ENCODE measurements around the gene MMP1. TPM values are rescaled to one million over a fixed set of nuclear protein-coding genes. Genes with fewer than 3 reads are reported as not detected.

MMP1 gene
- 75.7 and 80.6 TPM in 2 replicates for total RNA-seq (2014; rRNA removed; shearing (Covaris generic))

DNA sequence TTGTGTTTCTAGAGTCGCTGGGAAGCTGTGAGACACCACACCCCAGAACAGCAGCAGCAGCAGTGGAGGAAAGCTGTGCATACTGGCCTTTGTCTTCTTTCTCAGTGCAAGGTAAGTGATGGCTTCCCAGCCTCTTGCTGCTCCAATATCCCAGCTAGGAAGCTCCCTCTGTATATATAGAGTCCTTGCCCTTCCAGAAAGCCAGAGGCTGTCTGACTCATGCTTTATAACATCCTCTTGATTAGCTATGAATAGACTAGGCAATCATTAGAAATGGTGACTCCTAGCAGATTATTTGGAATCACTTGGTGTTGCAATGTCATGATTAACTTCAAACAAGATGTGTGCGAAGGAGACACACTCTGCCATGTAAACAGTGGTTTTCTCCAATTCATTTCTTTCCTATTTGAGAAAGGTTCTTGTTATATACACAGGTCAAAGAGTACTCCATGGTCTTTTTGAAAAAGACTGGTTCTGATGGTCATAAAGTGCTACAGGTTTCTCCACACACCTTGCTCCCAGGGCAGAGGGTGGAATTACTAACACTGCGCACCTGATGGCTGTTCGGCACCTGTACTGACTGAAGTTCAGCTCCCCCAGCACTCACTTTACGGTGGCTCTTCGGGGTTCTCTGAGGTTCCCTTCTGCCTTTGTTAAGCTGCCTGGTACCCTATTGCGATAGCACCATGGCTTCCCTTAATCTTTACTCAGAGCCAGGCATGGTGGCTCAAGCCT is at the start of gene MMP1:
Gene MMP1, minus strand, starts transcription at position 149 of the 735 bp plus-strand sequence. Its CDS starts 68 bp downstream, at position 81.
- DNase-seq (ENCODE audit: low read depth), result peak; percentile 75

DNA sequence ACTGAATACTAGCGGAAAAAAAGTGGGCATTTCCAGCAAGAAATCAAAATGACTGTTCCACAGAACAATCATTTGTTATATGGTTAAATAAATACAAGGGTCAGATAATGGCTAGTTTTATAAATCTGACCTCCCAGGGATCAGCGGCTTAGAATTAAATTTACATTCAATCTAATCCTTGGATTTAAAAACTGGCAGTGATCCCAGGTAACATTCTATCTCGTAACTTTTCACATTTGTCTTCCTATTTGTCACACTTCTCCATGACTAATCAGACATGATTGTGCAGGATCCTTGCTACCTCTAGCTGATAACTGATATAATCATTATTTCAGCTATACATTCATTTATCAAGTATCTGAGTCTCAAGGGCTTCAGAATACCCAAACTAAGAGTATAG is 48.3 kb upstream of the MMP1 start:
- peak; percentile 73 for DNase-seq (ENCODE audit: low read depth)

DNA sequence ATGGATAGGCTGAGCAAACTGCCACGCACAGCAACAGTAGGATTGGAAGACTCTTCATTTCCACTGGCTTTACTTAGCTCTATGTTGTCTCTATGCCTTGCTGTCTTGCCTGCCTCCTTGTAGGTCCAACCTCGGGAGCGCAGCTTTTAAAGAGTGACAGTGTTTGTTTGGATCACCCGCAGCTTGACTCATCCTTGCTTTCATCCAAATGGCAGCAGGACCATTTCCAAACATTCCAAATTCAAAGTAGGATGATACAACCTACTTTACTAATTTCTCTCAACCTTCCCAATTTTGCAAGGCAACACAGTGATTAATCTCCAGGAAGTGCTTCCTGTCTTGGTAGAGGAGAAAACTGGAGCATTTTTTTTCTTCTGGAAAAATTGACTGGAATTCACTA is 45.5 kb upstream of the MMP1 start, which contains the start of gene MMP3:
Gene MMP3, minus strand, starts transcription at position 121 of the 400 bp plus-strand sequence. Its CDS starts 63 bp downstream, at position 58.
- DNase-seq (ENCODE audit: low read depth), result peak; percentile 75

DNA sequence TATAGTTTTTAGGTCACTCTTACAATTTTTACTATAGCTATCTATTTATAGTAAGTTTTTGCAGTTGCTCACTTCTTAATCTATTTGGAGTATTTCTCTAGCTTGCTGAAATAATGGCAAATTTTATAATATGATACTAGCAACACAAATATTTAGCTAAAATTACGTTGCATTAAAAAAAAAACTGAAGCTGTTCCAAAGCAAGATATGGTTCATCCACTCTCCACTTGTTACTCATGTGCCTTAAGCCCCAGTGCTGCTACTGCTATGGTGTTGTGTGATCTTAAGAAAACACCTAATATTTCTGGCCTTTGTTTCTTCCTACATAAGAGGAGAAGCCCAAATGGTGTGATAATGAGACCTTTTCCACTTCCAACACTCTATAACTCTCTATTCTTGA is 45.0 kb upstream of the MMP1 start:
- no peak for DNase-seq (ENCODE audit: low read depth)

DNA sequence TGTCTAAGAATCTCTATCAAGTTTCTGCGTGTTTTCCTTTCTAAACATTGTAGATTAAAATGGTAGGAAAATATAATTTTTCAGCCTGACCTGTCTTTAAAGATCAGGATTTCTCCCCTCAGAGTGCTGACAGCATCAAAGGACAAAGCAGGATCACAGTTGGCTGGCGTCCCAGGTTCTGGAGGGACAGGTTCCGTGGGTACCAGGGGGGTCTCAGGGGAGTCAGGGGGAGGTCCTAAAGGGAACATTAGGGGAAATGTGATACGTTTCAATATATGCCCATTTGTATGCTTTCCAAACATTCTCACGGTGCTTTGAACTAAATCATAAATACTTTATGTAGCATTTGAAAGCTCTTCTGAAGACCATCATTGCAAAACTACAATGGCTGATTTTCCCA is 42.1 kb upstream of the MMP1 start:
- DNase-seq (ENCODE audit: low read depth), result no peak

DNA sequence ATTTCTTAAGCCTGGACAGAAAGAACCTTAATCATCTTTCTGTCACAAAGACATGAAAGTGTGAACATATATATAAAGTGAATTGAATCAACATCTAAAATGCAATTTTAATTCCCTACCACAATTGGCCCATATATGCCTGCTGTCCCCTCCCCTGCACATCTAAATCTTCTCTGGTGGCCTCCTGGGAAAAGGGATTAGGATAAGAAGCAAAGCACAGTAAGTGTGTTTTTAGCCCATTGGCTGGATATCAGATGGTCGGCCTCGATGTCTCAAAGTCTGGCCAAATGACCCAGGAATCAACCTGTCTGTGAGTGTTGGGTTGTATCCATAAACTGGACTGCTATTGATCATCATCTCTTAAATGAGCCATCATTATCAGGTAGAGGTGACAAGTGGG is 39.7 kb upstream of the MMP1 start:
- no peak for DNase-seq (ENCODE audit: low read depth)

DNA sequence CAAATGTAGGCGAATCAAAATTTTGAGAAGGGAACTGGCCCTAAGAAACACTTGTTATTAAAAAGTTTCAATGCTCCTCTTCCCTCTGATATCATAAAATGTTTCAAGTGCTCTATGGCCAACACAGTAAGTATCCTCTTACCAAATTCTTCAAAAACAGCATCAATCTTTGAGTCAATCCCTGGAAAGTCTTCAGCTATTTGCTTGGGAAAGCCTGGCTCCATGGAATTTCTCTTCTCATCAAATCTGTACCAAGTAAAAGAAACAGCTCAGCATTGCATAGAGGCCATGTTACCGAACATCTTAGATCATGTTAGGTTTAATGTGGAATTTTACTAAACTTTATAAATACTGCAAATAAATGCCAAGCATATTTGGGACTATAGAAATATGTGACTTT is 39.2 kb upstream of the MMP1 start:
- no peak for DNase-seq (ENCODE audit: low read depth)

DNA sequence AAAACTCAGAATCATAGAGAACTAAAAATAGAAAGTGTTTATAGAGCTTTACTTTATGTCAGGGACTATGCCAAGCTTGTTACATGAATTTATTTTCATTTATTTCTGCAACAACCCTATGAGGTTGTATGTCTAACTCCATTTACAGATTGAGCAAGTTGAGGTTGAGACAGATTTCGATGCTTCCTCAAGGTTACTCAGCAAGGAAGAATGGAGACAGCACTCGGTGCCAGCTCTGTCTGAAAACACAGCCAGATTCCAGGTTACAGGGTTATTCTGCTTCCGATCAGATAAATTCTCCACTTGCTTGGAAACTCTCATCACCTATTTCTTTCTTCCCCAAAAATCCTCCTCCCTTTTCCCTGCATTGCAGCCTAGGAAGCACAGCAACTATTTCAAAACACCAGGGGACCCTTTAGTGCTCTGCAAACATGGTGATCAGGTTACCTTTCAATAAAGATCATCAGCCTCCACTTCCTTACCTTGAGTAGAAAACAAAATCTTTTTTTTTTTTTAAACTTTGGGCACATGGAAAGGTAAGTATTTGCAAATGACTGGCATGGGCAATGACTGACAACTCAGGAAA is 38.4 kb upstream of the MMP1 start:
- DNase-seq (ENCODE audit: low read depth), result peak; percentile 40

DNA sequence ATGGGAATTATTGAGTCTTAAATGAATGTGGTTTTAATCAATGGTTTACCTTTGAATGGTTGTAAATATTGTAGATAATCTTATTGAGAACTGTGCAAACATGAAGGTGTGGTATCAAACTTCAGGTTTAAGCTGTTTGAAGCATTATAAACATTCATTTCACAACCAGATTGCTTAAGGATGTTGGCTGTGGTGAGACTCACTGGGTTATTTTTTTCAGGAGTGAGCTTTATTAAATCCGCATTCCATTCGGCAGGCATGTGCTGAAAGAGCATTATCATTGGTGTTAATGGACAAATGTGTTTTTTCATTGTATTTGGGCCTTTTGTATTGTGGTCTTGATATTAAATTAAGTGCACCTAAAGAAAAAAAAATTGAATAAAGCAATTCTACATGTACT is 35.8 kb upstream of the MMP1 start:
- no peak for DNase-seq (ENCODE audit: low read depth)

DNA sequence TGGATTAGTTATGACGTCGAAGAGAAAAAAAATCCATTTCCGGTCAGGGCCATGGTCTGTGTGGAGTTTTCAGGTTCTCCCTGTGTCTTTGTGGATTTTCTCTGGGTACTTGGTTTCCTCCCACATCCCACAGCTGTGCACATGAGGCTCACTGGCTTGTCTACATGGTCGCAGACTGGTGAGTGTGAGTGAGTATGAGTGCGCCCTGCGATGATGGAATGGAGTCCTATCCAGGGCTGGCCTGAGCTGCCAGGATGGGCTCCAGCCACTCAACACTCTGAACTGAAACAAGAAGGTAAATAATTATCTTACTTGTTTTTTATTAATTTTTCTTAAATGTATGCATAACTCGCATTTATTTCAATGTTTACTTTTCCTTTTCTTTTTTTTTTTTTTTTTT is 34.7 kb upstream of the MMP1 start:
- DNase-seq (ENCODE audit: low read depth), result no peak

DNA sequence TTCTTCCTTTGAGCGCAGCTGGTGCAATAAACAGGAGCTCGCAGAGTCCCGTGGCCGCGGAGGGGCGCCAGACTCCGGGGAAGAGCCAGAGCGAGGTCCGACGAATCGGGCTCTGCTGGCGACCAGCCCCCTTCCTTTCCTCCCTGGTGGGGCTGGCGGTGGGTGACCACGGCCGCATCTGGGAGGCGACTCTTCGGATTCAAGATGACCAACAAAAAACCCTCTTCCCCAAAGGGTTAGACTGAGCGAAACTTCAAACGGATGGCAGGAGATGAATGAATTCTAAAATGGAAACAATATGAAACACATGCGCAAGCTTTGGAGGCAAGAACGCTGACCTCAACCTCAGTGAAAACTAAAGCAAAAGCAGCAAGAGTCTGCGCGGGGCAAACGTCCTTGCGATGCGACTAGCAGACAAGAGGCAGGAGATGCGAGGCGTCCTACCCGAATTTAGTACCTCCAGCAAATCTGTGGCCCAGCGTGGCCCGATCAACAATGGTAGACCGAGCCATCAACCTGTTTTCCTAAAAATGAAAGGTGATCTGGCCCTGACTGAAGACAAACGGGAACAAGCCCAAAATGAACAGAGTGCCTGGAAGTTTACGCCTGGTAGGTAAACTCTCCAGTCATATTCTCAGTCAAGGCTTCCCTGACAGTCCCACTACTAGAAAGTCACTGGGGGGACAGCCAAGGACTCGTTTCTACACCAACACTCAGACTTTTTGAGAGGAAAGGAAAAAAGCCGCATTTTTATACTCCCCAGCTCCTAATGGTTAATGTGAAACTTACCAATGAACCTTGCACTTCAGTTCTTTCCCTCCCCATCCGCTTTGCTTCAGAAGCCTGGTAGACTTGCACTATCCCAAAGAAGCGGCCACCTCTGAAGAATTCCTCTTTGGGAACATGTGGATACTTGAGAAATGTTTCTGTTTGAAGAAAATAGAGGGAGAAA is 33.8 kb upstream of the MMP1 start:
- no peak for DNase-seq (ENCODE audit: low read depth)

DNA sequence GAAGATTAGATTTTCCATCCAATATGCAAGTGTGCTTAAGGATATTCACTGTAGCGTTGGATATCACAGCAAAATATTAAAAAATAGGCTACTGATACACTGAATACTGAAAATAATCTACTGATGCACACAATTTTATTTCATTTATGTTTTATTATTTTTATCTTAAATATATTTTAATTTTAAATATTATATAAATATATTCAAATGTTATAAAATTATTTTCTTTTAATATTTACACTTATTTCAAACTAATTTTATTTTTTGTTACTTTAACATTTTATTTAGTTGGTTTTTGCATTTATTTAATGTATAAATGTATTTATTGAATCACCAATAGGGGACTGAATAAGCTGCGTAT is 33.1 kb upstream of the MMP1 start:
- no peak for DNase-seq (ENCODE audit: low read depth)

DNA sequence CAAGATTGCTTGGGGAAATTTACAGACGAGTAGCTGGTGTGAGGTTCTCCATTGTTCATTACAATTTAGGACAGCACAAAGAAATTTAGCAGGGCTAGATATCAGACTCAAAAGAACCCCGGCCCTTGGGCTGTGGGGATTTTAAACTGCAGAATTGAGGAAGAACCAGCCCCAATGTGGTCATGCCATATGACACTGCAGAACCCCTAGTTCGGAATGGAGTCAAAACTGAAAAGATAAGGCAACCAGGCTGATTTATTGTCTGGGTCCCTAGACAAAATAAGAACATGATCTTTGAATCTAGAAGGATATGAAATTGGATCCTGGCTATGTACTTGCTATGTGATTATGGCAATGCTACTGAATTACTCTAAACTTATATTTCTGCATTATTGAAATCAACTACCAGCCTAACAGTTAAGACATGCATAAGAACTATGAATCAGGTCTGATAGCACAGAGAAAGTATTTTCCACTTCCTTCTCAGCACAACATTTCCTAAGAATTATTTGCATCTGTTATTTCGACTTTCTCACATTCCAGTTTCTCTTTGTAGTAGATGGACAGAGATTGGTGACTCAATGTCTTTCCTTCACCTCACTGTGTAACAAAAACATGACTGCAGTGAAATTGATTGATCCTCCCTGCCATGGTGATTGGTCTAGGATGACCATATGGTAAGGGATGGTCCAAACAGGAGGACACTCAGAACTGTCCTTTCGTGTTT is 32.2 kb upstream of the MMP1 start:
- no peak for DNase-seq (ENCODE audit: low read depth)

DNA sequence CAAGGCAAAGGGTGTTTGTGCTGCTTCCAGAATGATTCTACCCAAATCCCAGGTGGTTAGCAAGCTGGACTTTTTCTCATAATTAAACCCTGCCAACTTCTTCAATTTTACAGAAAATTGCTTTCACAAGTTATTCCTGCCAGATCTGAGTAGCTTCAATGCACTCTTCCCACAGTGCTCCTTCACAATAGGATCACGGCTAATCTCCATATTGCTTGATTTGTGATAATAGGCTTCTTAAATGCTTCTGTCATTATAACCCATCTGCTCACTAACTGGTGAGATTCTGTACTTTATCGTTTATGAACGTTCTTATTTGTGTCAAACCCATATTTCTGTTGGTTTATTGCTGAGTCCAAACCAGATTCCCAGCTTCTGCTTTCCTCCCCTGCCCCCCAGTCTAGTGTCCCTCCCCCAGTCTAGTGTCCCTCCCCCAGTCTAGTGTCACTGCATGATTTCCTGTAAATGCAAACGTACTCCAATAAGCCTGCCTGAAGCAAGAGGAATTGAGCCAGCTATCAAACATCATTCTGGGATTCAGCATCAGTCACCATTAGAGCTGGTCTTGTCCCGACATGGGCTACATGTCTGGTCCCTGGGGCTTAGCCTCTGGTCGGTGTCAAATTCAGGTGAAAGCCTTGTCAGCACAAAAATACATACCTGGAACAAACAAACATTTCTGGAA is 31.5 kb upstream of the MMP1 start:
- DNase-seq (ENCODE audit: low read depth), result no peak

DNA sequence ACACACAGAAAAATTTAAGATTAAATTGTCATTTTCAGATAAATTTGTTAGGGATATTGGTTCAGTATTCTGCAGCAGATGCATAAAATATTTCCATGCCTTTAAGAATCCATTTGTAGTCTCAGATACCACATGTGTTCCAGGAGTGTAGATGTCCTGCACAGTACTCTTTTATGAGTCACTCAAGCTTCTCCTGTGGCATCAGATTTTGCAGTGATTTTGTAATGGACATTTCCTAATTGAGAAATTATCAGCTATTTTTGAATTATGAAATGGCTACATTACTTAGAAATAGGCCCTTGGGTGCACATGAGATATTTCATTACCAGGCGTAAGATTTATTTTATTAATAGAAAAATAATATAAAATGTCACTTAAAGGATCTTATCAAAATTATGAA is 26.6 kb upstream of the MMP1 start:
- no peak for DNase-seq (ENCODE audit: low read depth)

DNA sequence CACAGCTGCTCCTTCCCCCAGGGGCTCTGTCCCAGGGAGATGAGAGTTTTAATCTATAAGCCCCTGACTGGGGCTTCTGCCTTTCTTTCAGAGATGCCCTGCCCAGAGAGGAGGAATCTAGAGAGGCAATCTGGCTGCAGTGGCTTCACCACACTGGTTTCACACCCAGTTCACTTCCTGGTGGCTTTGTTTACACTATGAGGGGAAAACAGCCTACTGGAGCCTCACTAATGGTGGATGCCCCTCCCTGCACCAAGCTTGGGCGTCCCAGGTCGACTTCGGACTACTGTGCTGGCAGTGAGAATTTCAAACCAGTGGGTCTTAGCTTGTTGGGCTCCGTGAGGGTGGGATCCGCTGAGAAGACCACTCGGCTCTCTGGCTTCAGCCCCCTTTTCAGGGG is 21.5 kb upstream of the MMP1 start:
- no peak for DNase-seq (ENCODE audit: low read depth)

DNA sequence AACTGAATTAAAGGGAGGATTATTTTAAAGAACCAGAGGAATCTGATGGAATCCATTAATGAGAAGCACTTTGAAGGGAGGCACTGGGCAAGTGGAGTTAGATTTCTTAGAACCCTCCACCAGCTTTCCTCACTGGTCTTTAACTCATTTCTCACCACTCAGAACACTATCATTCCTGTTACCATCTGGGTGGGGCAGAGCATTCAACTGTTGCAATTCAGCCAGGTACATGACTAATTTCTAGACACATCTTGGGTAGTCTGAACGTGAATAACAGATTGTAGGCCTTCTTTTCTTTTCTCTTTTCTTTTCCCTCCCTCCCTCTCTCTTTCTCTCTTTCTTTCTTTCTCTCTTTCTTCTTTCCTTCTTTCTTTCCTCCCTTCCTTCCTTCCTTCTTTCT is 15.5 kb upstream of the MMP1 start:
- DNase-seq (ENCODE audit: low read depth), result no peak

DNA sequence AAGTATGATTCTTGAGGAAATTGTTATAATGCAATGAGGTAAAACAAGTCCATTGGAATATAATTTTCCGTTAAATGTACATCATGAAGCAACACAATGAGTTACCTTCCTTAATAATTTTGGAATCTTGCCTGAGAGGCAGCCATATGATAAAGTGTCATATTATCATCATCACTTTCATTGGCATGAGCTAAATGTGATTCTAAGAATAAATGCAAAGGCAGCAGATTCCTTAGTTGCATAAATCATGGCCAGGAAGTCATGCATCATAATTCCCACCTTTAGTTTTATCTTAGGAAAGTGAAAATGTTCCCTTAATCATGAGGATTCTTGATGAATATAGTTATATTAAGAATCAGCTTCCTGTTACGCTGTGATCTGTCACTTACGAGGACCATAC is 14.2 kb upstream of the MMP1 start:
- DNase-seq (ENCODE audit: low read depth), result no peak

DNA sequence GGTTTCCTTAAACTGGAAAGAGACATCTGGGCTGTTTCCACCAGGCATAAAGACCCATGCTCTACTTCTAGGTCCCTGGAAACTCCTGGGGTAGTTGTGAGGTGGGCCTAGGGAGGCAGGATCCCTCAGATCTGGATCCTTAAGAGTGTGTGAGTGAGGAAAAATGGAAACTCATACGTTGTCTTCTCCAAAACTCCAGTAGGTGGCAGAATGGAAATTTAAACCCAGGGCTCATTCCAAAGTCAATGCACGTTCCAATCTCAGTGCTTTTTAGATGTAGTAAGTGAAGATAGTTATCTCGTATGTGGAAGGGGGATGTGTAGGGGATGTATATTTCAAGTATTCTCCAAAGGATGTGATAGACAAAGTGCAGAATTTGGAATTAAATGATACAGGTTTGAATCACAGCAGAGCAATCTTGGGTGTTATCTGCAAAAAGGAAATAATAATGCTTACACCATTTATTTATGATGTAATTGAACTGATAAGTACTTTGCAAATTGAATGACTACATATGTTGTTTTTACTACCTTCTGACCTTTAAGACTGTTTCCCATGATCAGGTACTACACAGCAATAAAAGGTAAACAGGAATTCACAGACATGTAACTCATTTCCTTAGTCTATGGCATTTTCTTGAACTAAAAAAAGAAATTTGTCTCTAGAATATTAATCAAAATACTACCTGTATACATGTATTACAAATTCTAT is 13.1 kb upstream of the MMP1 start:
- peak; percentile 57 for DNase-seq (ENCODE audit: low read depth)

DNA sequence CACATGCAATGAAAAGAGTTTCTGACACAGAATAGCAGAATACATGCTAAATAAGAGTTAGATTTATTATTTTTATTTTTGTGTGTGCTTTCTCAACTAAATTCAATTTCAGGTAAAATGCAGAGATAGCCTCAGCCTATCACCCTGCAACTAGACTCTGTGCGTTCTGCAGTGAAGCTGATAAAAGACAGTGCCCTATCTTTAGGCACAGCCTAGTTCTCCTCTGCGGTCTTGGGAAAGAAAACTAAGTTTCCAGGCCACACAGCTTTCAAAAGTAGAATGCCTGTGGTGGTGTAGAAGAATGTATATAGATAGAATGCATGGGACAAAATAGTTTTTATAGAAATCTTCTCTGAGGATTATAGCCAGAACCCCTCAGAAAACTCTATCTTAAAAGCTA is 12.0 kb upstream of the MMP1 start:
- no peak for DNase-seq (ENCODE audit: low read depth)

DNA sequence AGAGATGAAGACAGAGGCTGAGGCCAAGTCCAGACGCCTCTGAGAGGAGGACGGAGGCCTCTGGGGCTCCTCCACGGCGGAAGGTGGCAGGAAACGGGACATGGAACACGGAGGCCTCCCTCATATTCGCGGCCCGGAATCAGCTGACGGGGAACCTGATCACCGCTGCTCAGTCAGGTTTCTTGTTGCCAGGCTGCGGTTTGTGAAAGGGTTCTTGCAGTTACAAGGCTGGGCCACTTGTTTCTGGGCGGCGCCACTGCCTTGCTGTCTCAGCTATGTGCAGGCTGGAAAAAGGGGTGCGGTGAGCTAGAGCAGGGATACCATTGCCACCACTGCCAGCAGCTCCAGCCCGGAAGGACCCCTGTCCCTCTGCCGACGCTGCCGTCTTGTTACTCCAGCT is 10.0 kb upstream of the MMP1 start:
- DNase-seq (ENCODE audit: low read depth), result no peak

All from M059J (cell line).